Measurements from ENCODE around the gene ASB7.

The ASB7 gene

GRCh38 chr15:100688549-100689120 is 86.2 kb downstream of the ASB7 start:
- ChIA-PET CTCF (interaction anchor here (0.5 to 0.6 kb wide), 2 partner anchors 9 to 463 kb away, joined by 3 to 6 read pairs; no protein-coding TSS in a partner anchor), POLR2A (ENCODE audit: low non-redundant PET) (no interaction called here)
- no peak for DNase-seq (ENCODE audit: low spot score)
- TF ChIP-seq CTCF (conservative IDR thresholded peaks at IDR 0.05; ENCODE audit: low read depth) = no peak
- peak overlapping the region; percentile 37 for H3K27ac ChIP-seq

- POLR2A ChIA-PET (ENCODE audit: low non-redundant PET) = no interaction called here
- H3K27ac ChIP-seq = no peak overlapping the region
- CTCF ChIA-PET = interaction anchor here (0.6 kb wide), 1 partner anchor 9 kb away, joined by 3 read pairs; no protein-coding TSS in a partner anchor
- DNase-seq (ENCODE audit: low spot score) = no peak
- no peak for TF ChIP-seq CTCF (conservative IDR thresholded peaks at IDR 0.05; ENCODE audit: low read depth)
Measured at GRCh38 chr15:100689131-100689899, 86.9 kb downstream of the ASB7 start.

GRCh38 chr15:100690032-100690794 is 87.8 kb downstream of the ASB7 start:
- DNase-seq (ENCODE audit: low spot score) = no peak
- H3K27ac ChIP-seq = no peak overlapping the region
- ChIA-PET POLR2A (ENCODE audit: low non-redundant PET) (no interaction called here), CTCF (interaction anchor here (0.6 kb wide), 1 partner anchor 374 kb away, joined by 4 read pairs; no protein-coding TSS in a partner anchor)
- TF ChIP-seq CTCF (conservative IDR thresholded peaks at IDR 0.05; ENCODE audit: low read depth) = no peak

- DNase-seq (ENCODE audit: low spot score) = no peak
- POLR2A ChIA-PET (ENCODE audit: low non-redundant PET) = no interaction called here
- H3K27ac ChIP-seq = no peak overlapping the region
- no peak for TF ChIP-seq CTCF (conservative IDR thresholded peaks at IDR 0.05; ENCODE audit: low read depth)
- CTCF ChIA-PET = interaction anchor here (0.6 kb wide), 1 partner anchor 373 kb away, joined by 4 read pairs; no protein-coding TSS in a partner anchor
Measured at GRCh38 chr15:100690795-100691158, 88.4 kb downstream of the ASB7 start.

- CTCF ChIA-PET = interaction anchor here (0.6 kb wide), 2 partner anchors 40 to 373 kb away, joined by 3 to 4 read pairs; no protein-coding TSS in a partner anchor
- no peak for DNase-seq (ENCODE audit: low spot score)
- no peak for TF ChIP-seq CTCF (conservative IDR thresholded peaks at IDR 0.05; ENCODE audit: low read depth)
- POLR2A ChIA-PET (ENCODE audit: low non-redundant PET) = no interaction called here
- H3K27ac ChIP-seq = no peak overlapping the region
Measured at GRCh38 chr15:100691321-100691720, 88.9 kb downstream of the ASB7 start.

GRCh38 chr15:100692246-100692645 is 89.9 kb downstream of the ASB7 start:
- TF ChIP-seq CTCF (conservative IDR thresholded peaks at IDR 0.05; ENCODE audit: low read depth) = no peak
- ChIA-PET POLR2A (ENCODE audit: low non-redundant PET) (no interaction called here), CTCF (no interaction called here)
- DNase-seq (ENCODE audit: low spot score) = no peak
- no peak overlapping the region for H3K27ac ChIP-seq

All from RWPE1 (cell line).